Stimulated activated CD4-positive, alpha-beta T cell treated with anti-CD3 and anti-CD28 coated beads, Interleukin-12 subunit alpha, Interleukin-12 subunit beta, amount 100 ng/mL, for 48 hours (primary cell): ENCODE data around the gene HDHD5.

Source experiments
- DNase-seq, 3 donors: peaks; one replicate each; pipeline ENCODE4 v3.0.0-alpha.2; 2020; ENCODE audit warnings: low read depth in 2 of 3, low spot score in 1 of 3

HDHD5 gene

GRCh38 chr22:17120711-17121232 is 38.3 kb downstream of the HDHD5 start:
- DNase-seq: no peak

DNA sequence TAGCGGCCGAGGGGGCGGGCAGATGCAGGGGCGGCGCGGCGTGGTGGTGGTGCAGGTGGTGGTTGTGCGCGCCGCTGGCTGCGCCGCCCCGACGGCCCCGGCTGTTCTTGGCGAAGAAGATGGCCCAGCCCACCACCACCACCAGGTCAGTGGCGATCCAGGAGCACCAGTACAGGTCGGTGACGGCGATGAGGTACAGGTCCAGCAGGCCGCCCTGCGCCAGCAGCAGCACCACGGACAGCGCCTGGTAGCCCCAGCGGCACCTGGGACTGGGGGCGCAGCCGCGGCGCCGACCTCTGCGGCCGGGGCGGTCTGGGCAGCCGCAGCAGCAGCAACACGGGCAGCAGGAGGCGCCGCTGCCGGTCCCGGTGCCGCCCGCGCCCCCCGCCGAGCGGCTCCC is 38.8 kb downstream of the HDHD5 start:
- DNase-seq: peak in 1 of 3 donors; percentile 42

DNA sequence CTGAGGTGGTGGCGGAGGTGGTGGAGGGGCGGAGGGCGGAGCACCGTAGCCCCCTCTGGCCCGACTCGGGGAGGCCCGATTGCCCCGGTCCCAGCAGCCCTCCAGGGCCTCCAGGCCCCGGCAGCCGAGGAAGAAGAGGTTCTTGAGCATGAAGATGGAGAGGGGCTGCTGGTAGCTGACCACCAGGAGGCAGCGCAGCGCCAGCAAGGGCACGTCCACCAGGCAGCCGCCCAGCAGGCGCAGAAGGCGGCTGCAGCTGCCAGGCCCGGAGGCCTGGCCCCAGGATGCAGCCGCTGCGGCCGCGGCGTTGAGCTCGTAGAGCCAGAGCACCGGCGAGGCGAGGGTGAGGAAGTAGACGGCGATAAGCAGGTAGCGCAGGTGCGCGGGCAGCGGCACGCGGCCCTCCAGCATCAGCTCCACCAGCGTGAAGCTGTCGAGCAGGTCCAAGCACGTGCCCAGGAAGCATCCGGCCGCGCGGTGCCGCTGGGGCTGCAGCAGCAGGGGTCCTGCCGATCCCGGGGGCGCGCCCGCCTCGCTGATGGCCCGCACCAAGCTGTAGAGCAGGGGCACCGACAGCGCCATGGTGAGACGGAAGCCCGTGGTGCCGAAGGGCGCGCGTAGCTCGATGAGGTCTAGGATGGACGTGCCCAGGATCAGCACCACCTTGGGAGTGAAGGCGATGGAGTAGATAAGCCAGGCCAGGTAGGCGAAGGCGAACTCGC is 39.4 kb downstream of the HDHD5 start:
- no peak for DNase-seq

DNA sequence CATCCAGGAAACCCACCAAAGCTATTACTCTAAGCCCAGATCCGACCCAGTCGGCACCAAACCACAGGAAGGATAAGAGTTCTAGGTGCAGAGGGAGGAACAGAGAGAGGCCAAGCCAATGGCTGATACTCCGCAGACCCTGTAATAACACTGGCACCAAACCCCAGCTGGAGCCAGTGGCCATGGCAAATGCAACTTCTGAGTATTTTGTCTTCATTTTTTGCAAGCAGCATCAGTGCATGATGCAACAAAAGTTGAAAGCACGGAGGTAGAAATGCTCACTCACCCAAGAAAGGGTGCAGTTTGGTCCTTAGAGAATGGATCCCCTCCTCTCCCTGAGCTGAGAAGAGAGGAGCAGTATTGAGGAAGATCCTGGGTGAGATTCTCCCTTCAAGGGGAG is 40.7 kb downstream of the HDHD5 start:
- no peak for DNase-seq

- DNase-seq: no peak
Measured at GRCh38 chr22:17117890-17118289, 41.2 kb downstream of the HDHD5 start.

GRCh38 chr22:17117400-17117799 is 41.7 kb downstream of the HDHD5 start:
- no peak for DNase-seq

- no peak for DNase-seq
Measured at GRCh38 chr22:17116572-17117330, 42.3 kb downstream of the HDHD5 start.

- no peak for DNase-seq
Measured at GRCh38 chr22:17115945-17116565, 43.0 kb downstream of the HDHD5 start.

GRCh38 chr22:17115236-17115635 is 43.8 kb downstream of the HDHD5 start:
- no peak for DNase-seq

DNA sequence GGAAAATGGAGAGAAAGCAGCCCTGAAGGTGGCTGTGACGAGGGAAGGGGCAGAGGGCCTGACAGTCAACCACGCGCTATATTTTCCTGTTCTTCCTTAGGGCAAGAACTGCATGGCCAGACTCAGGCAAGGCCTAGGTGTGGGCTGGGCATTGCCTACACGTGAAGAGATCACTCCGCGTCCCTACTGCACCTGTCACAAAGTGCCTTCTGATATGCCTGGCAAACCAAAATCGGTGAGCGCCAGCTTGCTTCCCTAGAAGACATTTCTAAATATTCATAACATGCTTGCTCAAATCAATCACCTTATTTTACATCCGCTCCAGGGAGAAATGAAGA is 44.2 kb downstream of the HDHD5 start:
- DNase-seq: no peak

DNA sequence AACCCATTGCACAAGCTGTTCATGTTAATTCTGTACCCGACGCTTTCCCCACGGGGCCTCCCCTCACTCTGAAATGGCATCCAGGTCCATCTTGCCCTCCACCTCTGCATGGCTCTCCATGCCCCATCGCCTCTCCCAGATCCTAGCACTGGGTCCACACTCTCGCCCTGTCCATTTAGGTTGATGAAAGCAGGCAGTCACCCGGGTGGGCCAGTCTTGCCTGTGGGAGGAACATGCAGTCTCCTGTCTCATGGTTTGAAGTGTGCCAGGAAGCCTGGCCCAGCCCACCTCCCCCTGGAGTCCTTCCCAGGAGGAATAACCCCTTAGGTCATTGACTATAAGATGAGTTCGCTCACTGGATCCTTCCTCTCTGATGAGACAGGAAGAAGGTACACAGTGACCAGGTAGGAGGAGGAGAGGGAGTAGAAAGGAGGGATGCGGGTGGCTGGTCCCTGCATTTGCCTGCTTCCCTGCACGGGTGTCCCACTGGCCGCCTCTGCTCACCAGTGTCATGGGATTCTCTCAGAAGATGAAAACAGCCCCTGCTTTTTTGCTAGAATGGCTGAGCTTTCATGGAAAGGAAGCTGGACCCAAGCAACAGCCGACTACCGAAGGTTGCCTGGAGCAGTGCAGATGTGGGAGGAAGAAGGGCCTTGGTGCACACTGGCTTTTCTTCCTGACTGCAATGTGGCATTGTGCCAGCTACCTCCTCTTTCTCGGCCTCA is 44.7 kb downstream of the HDHD5 start:
- no peak for DNase-seq

GRCh38 chr22:17113600-17113999 is 45.5 kb downstream of the HDHD5 start:
- no peak for DNase-seq

- no peak for DNase-seq
Measured at GRCh38 chr22:17112491-17113042, 46.5 kb downstream of the HDHD5 start.

GRCh38 chr22:17110791-17111550 is 48.1 kb downstream of the HDHD5 start:
- DNase-seq: no peak

DNA sequence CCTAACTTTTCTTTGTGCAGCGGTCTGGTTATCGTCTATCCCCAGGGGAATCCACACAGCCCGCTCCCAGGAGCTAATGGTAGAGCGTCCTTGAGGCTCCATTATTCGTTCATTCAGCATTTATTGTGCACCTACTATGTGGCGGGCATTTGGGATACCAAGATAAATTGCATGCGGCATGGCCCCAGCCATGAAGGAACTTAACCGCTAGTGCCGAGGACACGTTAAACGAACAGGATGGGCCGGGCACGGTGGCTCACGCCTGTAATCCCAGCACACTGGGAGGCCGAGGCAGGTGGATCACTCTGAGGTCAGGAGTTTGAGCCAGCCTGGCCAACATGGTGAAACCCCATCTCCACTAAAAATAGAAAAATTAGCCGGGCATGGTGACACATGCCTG is 49.1 kb downstream of the HDHD5 start:
- no peak for DNase-seq

DNA sequence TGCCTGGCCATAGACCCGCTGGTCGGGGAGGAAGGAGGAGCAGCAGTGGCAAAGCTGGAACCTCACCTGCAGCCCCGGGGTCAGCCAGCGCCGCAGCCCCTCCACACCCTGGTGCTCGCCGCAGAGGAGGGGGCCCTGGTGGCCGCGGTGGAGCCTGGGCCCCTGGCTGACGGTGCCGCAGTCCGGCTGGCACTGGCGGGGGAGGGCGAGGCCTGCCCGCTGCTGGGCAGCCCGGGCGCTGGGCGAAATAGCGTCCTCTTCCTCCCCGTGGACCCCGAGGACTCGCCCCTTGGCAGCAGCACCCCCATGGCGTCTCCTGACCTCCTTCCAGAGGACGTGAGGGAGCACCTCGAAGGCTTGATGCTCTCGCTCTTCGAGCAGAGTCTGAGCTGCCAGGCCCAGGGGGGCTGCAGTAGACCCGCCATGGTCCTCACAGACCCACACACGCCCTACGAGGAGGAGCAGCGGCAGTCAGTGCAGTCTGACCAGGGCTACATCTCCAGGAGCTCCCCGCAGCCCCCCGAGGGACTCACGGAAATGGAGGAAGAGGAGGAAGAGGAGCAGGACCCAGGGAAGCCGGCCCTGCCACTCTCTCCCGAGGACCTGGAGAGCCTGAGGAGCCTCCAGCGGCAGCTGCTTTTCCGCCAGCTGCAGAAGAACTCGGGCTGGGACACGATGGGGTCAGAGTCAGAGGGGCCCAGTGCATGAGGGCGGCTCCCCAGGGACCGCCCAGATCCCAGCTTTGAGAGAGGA is 49.8 kb downstream of the HDHD5 start:
- DNase-seq: no peak

DNA sequence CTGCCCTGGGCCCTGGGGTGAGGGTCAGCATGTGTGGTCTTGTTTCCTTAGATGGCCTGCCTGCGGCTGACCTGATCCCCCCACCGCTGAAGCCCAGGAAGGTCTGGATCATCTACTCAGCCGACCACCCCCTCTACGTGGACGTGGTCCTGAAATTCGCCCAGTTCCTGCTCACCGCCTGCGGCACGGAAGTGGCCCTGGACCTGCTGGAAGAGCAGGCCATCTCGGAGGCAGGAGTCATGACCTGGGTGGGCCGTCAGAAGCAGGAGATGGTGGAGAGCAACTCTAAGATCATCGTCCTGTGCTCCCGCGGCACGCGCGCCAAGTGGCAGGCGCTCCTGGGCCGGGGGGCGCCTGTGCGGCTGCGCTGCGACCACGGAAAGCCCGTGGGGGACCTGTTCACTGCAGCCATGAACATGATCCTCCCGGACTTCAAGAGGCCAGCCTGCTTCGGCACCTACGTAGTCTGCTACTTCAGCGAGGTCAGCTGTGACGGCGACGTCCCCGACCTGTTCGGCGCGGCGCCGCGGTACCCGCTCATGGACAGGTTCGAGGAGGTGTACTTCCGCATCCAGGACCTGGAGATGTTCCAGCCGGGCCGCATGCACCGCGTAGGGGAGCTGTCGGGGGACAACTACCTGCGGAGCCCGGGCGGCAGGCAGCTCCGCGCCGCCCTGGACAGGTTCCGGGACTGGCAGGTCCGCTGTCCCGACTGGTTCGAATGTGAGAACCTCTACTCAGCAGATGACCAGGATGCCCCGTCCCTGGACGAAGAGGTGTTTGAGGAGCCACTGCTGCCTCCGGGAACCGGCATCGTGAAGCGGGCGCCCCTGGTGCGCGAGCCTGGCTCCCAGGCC is 50.6 kb downstream of the HDHD5 start:
- no peak for DNase-seq

DNA sequence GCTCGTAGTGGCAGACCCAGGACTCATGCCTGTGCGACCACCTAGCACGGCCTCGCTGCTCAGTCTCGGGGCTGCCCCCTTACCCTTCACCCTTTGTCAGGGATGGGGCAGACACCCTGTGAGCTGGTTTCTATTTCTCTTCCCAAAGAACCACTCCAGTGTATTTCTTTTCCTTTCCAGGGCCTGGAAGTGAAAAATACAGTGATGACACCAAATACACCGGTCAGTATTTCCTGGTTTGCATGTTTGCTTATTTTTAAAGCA is 51.6 kb downstream of the HDHD5 start:
- DNase-seq: no peak
